ENCODE measurements around the gene KIF11.

GRCh38 chr10:92572362-92573090 lies 20.4 kb upstream of the KIF11 start:
- TF ChIP-seq ZNF830 (CRISPR knock-in tag; IDR thresholded peaks at IDR 0.05) = no peak
- no peak for TF ChIP-seq DDX20 (tag; IDR thresholded peaks at IDR 0.05; ENCODE audit: low read depth)
- no peak for TF ChIP-seq JUN (IDR thresholded peaks at IDR 0.05; ENCODE audit: borderline replicate concordance, low read depth, low read length)
- TF ChIP-seq JUN (CRISPR knock-in tag; IDR thresholded peaks at IDR 0.05; ENCODE audit: borderline replicate concordance) = no peak
- no peak for TF ChIP-seq TEAD4 (IDR thresholded peaks at IDR 0.05; ENCODE audit: low read length)
- TF ChIP-seq TEAD4 (CRISPR knock-in tag; IDR thresholded peaks at IDR 0.05; ENCODE audit: borderline replicate concordance) = no peak

All from K562 (cell line).